H1 (cell line): ENCODE measurements around the gene RYR3. TPM values are rescaled to one million over a fixed set of nuclear protein-coding genes. Genes with fewer than 3 reads are reported as not detected.
A peak's percentile ranks its signal among the peaks of the same experiment; 100 is the strongest.

Experiments used
- CTCF ChIA-PET: fragments of 300-600 bp; sonication (Branson Sonifier 250); formaldehyde crosslinking; loops from one replicate; lab custom pipeline; 2021; ENCODE audit not compliant: partially characterized antibody; lab: Charles Lee
- POLR2A ChIA-PET: fragments of 300-600 bp; sonication (Branson Sonifier 250); formaldehyde crosslinking; loops from one replicate; lab custom pipeline; 2021; ENCODE audit warnings: inconsistent platforms; ENCODE audit not compliant: partially characterized antibody; lab: Charles Lee
- DNase-seq, 2 experiments: peaks; one replicate each; pipeline versions ENCODE4 v3.0.0 to v3.0.0-alpha.2; 2010 to 2022; ENCODE audit warnings: low spot score in 2 of 2, low read depth in 1 of 2, mixed read lengths in 1 of 2
- FAIRE-seq: peaks from 2 replicates; lab custom pipeline; 2011; peaks lifted over from hg19 to GRCh38; lab: Jason Lieb, UNC
- H2AFZ ChIP-seq: 2 replicates; pipeline ENCODE4 v1.8.1; 2012; ENCODE audit warnings: low read length, inconsistent platforms
- H2AK5ac ChIP-seq: 2 replicates; pipeline ENCODE4 v1.6.1; 2013; ENCODE audit warnings: low read depth, low read length
- H2BK120ac ChIP-seq: replicated peaks from 2 replicates; pipeline ENCODE3; 2013; ENCODE audit warnings: low read depth, low read length, inconsistent platforms
- H2BK12ac ChIP-seq: 2 replicates; pipeline ENCODE4 v1.6.1; 2013; ENCODE audit warnings: low read depth, low read length
- H2BK15ac ChIP-seq: 2 replicates; pipeline ENCODE4 v1.6.1; 2013; ENCODE audit warnings: low read length
- H2BK20ac ChIP-seq: 2 replicates; pipeline ENCODE4 v1.6.1; 2013; ENCODE audit warnings: low read length
- H2BK5ac ChIP-seq: 2 replicates; pipeline ENCODE4 v1.6.1; 2013; ENCODE audit warnings: low read depth, low read length
- H3K14ac ChIP-seq: 2 replicates; pipeline ENCODE4 v1.6.1; 2013; ENCODE audit warnings: inconsistent platforms; ENCODE audit not compliant: insufficient read length
- H3K18ac ChIP-seq: 2 replicates; pipeline ENCODE4 v1.6.1; 2013; ENCODE audit warnings: low read length; ENCODE audit errors: extremely low read depth
- H3K23ac ChIP-seq: 2 replicates; pipeline ENCODE4 v1.6.1; 2013; ENCODE audit warnings: inconsistent platforms; ENCODE audit not compliant: insufficient read length
- H3K23me2 ChIP-seq: 2 replicates; pipeline ENCODE4 v1.6.1; 2013; ENCODE audit warnings: low read depth, low read length
- H3K27ac ChIP-seq: 2 replicates; pipeline ENCODE4 v1.6.1; 2011; ENCODE audit warnings: low read depth, low read length, inconsistent platforms
- H3K27me3 ChIP-seq, 4 experiments: replicated peaks in 1 of 4; 1 replicate in 1 of 4; 2 replicates in 3 of 4; pipeline versions ENCODE4 v1.6.1 to v1.8.1; 2011 to 2013; ENCODE audit warnings: low read length in 3 of 4, mild to moderate bottlenecking in 3 of 4, inconsistent platforms in 2 of 4, mixed read lengths in 2 of 4, moderate library complexity in 1 of 4; ENCODE audit not compliant: control insufficient read depth in 3 of 4, insufficient read depth in 3 of 4; ENCODE audit errors: extremely low read depth in 1 of 4
- H3K36me3 ChIP-seq, 4 experiments: 2 replicates each; pipeline versions ENCODE4 v1.6.1 to v1.8.1; 2011 to 2013; ENCODE audit warnings: mild to moderate bottlenecking in 4 of 4, low read length in 3 of 4, moderate library complexity in 2 of 4, control low read depth in 1 of 4, inconsistent platforms in 1 of 4; ENCODE audit not compliant: insufficient read depth in 4 of 4, control insufficient read depth in 2 of 4
- H3K4ac ChIP-seq: replicated peaks from 2 replicates; pipeline ENCODE3; 2013; ENCODE audit warnings: low read length, low read depth, mixed read lengths, inconsistent platforms; ENCODE audit not compliant: insufficient read length
- H3K4me1 ChIP-seq, 4 experiments: replicated peaks in 1 of 4; 1 replicate in 1 of 4; 2 replicates in 3 of 4; pipeline versions ENCODE4 v1.6.1 to v1.8.1; 2011 to 2013; ENCODE audit warnings: low read length in 3 of 4, inconsistent platforms in 2 of 4, mixed read lengths in 1 of 4; ENCODE audit not compliant: insufficient read depth in 4 of 4, control insufficient read depth in 3 of 4
- H3K4me2 ChIP-seq, 2 experiments: 2 replicates each; pipeline versions ENCODE4 v1.6.1 to v1.8.1; 2011 to 2013; ENCODE audit warnings: low read depth in 2 of 2, low read length in 2 of 2, control low read depth in 1 of 2, inconsistent platforms in 1 of 2, mild to moderate bottlenecking in 1 of 2; ENCODE audit not compliant: insufficient read depth in 1 of 2
- H3K4me3 ChIP-seq, 4 experiments: fragments of 200-600, 300-600 bp in 1 of 4; sonication (generic), shearing (Covaris generic), sonication (Bioruptor Twin) in 1 of 4; 2 replicates each; pipeline versions ENCODE4 v1.5.1 to v1.8.1; 2011 to 2016; ENCODE audit warnings: low read length in 4 of 4, low read depth in 3 of 4, control low read depth in 2 of 4, inconsistent platforms in 2 of 4, mild to moderate bottlenecking in 2 of 4, mixed read lengths in 1 of 4, moderate library complexity in 1 of 4; ENCODE audit not compliant: insufficient read depth in 2 of 4; ENCODE audit errors: extremely low read depth in 1 of 4
- H3K56ac ChIP-seq: replicated peaks from 2 replicates; pipeline ENCODE3; 2013; ENCODE audit warnings: low read depth, mild to moderate bottlenecking, mixed read lengths, low read length, inconsistent platforms; ENCODE audit not compliant: insufficient read length
- H3K79me1 ChIP-seq: 2 replicates; pipeline ENCODE4 v1.6.1; 2013; ENCODE audit warnings: low read depth, low read length, control low read depth
- H3K79me2 ChIP-seq, 2 experiments: 2 replicates each; pipeline versions ENCODE4 v1.6.1 to v1.8.1; 2012 to 2013; ENCODE audit warnings: low read length in 2 of 2, mild to moderate bottlenecking in 2 of 2, inconsistent platforms in 1 of 2; ENCODE audit not compliant: insufficient read depth in 2 of 2, control insufficient read depth in 1 of 2
- H3K9ac ChIP-seq, 4 experiments: replicated peaks in 1 of 4; 1 replicate in 1 of 4; 2 replicates in 3 of 4; pipeline versions ENCODE4 v1.6.1 to v1.8.1; 2011 to 2013; ENCODE audit warnings: low read depth in 3 of 4, low read length in 3 of 4, control low read depth in 2 of 4, mild to moderate bottlenecking in 2 of 4, moderate library complexity in 2 of 4, inconsistent platforms in 1 of 4; ENCODE audit errors: extremely low read depth in 1 of 4
- H3K9me3 ChIP-seq, 2 experiments: 2 replicates each; pipeline versions ENCODE4 v1.6.1 to v1.8.1; 2012 to 2013; ENCODE audit warnings: mild to moderate bottlenecking in 2 of 2, moderate library complexity in 2 of 2, control low read depth in 1 of 2, inconsistent platforms in 1 of 2, low read depth in 1 of 2, low read length in 1 of 2, mixed read lengths in 1 of 2; ENCODE audit not compliant: insufficient read depth in 2 of 2
- H4K20me1 ChIP-seq, 2 experiments: replicated peaks in 1 of 2; 2 replicates each; pipeline versions ENCODE3 to v1.8.1; 2011 to 2013; ENCODE audit warnings: inconsistent platforms in 2 of 2, low read length in 2 of 2, mild to moderate bottlenecking in 1 of 2; ENCODE audit not compliant: insufficient read depth in 2 of 2, control insufficient read depth in 1 of 2
- H4K5ac ChIP-seq: 2 replicates; pipeline ENCODE4 v1.6.1; 2013; ENCODE audit warnings: low read length, low read depth, mixed read lengths, inconsistent platforms; ENCODE audit not compliant: insufficient read length
- H4K8ac ChIP-seq: 2 replicates; pipeline ENCODE4 v1.8.0; 2013; ENCODE audit warnings: mild to moderate bottlenecking, moderate library complexity, low read length, inconsistent platforms; ENCODE audit not compliant: insufficient read depth; ENCODE audit errors: extremely low read depth
- H4K91ac ChIP-seq: replicated peaks from 2 replicates; pipeline ENCODE3; 2013; ENCODE audit warnings: low read length, mixed read lengths, inconsistent platforms; ENCODE audit not compliant: insufficient read length
- CHD2 ChIP-seq: IDR thresholded peaks from 2 replicates; pipeline ENCODE4 v1.6.1; 2012; ENCODE audit warnings: low read length, improper control_type of control experiment
- CTCF ChIP-seq, 3 experiments: IDR thresholded peaks; 1 replicate in 2 of 3; 2 replicates in 1 of 3; pipeline versions ENCODE4 v1.5.1 to v1.6.1; 2011; ENCODE audit warnings: low read length in 3 of 3, mild to moderate bottlenecking in 3 of 3, inconsistent platforms in 2 of 3, low read depth in 1 of 3, moderate library complexity in 1 of 3; ENCODE audit not compliant: insufficient read depth in 1 of 3; ENCODE audit errors: control extremely low read depth in 1 of 3
- GABPA ChIP-seq: IDR thresholded peaks from 2 replicates; pipeline ENCODE4 v1.6.1; 2011; ENCODE audit warnings: mild to moderate bottlenecking, low read length, moderate library complexity, borderline replicate concordance; ENCODE audit not compliant: insufficient read depth
- JUN ChIP-seq: IDR thresholded peaks from 2 replicates; pipeline ENCODE4 v1.6.1; 2011; ENCODE audit warnings: low read depth, mild to moderate bottlenecking, improper control_type of control experiment, low read length
- RAD21 ChIP-seq, 2 experiments: IDR thresholded peaks in 1 of 2; conservative IDR thresholded peaks in 1 of 2; 2 replicates each; pipeline ENCODE4 v1.6.1; 2011; ENCODE audit warnings: low read depth in 2 of 2, low read length in 2 of 2, improper control_type of control experiment in 1 of 2, inconsistent platforms in 1 of 2, mild to moderate bottlenecking in 1 of 2, moderate library complexity in 1 of 2
- WGBS, 2 experiments: shearing (Covaris generic) in 1 of 2; methylation state at CpG; one replicate each; pipeline versions ENCODE4 v1.1.6 to v1.1.7; 2013 to 2015; ENCODE audit warnings: low lambda C conversion rate in 2 of 2, mixed read lengths in 2 of 2, inconsistent platforms in 1 of 2, low coverage in 1 of 2, missing lambda C conversion rate in 1 of 2; ENCODE audit not compliant: insufficient replicate concordance in 2 of 2, insufficient coverage in 1 of 2, insufficient read length in 1 of 2; ENCODE audit errors: extremely low coverage in 1 of 2, missing lambda C conversion rate in 1 of 2; 5-methylcytosine and 5-hydroxymethylcytosine counted together
- polyA plus RNA-seq, 7 experiments: library from polyadenylated mRNA; depleted of rRNA in 3 of 7; stranded (reverse) in 5 of 7; unstranded in 2 of 7; fragments of >200 nt in 5 of 7; fragments of 200-250 nt in 2 of 7; gene quantifications; 1 replicate in 5 of 7; 2 replicates in 1 of 7; 4 replicates in 1 of 7; pipeline versions ENCODE4 v1.2.1 to v1.2.3, GENCODE V29; 2011 to 2013; ENCODE audit warnings: missing spikeins in 2 of 7, mixed read lengths in 2 of 7
- total RNA-seq: library from RNA; stranded (reverse); fragmentation: NEBNext Ultra II Directional; extraction: Animal tissue kit (Norgen Biotek cat#: 25700); gene quantifications from 2 replicates; pipeline ENCODE4 v1.2.1, GENCODE V29; 2021

Gene RYR3
- total and polyA plus RNA-seq, 2 of the 8 experiments (the other 6 are each of a cell fraction or from before 2014, with no cell fraction given), result 0.33 to 3.4 TPM

- no peak for DNase-seq
- Histone ChIP-seq H3K14ac (no peak overlapping the region), H3K4me1 (peaks cover 0 to 4% (median 0%) of the 10 kb centered on the region in 4 experiments; a peak in 4 of 7 replicates), H2BK15ac (no peak overlapping the region), H3K18ac (no peak overlapping the region), H3K4me3 (no peak overlapping the region), H2AK5ac (no peak overlapping the region)
- CTCF ChIA-PET, result interaction anchor here (0.5 to 4.3 kb wide), 63 partner anchors 8 to 603 kb away, joined by 3 to 81 read pairs (median 5); partner anchors contain the start of gene RYR3
- peak in 2 of 3 experiments; percentile 3 to 30; a peak in 3 of 4 replicates for TF ChIP-seq CTCF (IDR thresholded peaks at IDR 0.05; ENCODE audit: control extremely low read depth in 1 of 3, insufficient read depth in 1 of 3, low read depth in 1 of 3, low read length in 3 of 3)
- no peak for TF ChIP-seq JUN
- no peak for TF ChIP-seq GABPA
- TF ChIP-seq CHD2, result no peak
- TF ChIP-seq RAD21 (IDR thresholded peaks at IDR 0.05 in 1 of 2, conservative IDR thresholded peaks at IDR 0.05 in 1 of 2; ENCODE audit: low read depth in 2 of 2, low read length in 2 of 2), result peak in 1 of 2 experiments; percentile 17; a peak in 1 of 4 replicates
- TF ChIP-seq, all 59 proteins: peak for 2
- Histone ChIP-seq H3K56ac (no peak overlapping the region), H3K79me1 (no peaks in the 10 kb centered on the region), H3K23me2 (no peaks in the 10 kb centered on the region; the same call in 1 of the 2 replicates), H2BK20ac (no peak overlapping the region), H4K20me1 (no peaks in the 10 kb centered on the region), H3K79me2 (no peaks in the 10 kb centered on the region), H3K23ac (no peak overlapping the region), H4K8ac (no peak overlapping the region), H4K5ac (no peak overlapping the region), H3K36me3 (no peaks in the 10 kb centered on the region), H3K27ac (no peak overlapping the region), H2BK5ac (no peak overlapping the region), H3K4ac (no peak overlapping the region), H3K4me2 (no peak overlapping the region), H2AFZ (no peak overlapping the region), H3K9me3 (no peaks in the 10 kb centered on the region), H2BK120ac (no peak overlapping the region), H3K27me3 (no peaks in the 10 kb centered on the region), H3K9ac (no peak overlapping the region), H2BK12ac (no peak overlapping the region), H4K91ac (no peak overlapping the region)
- WGBS, 2 experiments, result 78% methylated on average over 8 of the region's 8 CpGs; no CpG with 5 or more reads in 1 of the 2 experiments
- FAIRE-seq, result no peak
- POLR2A ChIA-PET, result interaction anchor here (0.9 to 1.4 kb wide), 2 partner anchors 391 to 409 kb away, joined by 3 to 4 read pairs; partner anchors contain the start of gene RYR3
These were observed 390.5 kb downstream of the RYR3 start for GRCh38 chr15:33701304-33701696.
